HG03558 (cell line): ENCODE results near the gene PTAR1.
A peak's percentile ranks its signal among the peaks of the same experiment; 100 is the strongest.
"Not testable (repeated sequence)": the region's sequence is repeated elsewhere in the genome, so short reads cannot be mapped to it uniquely, and the experiment has no call there.

Experiments
- ATAC-seq: cut with Tn5 transposase; IDR thresholded peaks from one replicate; pipeline ENCODE4 v1.9.1; 2021; ENCODE audit warnings: moderate number of reproducible peaks; ENCODE audit not compliant: unreplicated experiment; ENCODE audit errors: extremely low read depth

The PTAR1 gene

GRCh38 chr9:69759421-69760277, at the start of gene PTAR1:
TSS of gene PTAR1 (minus strand) at chr9:69760011. CDS start at chr9:69759938, 73 bp downstream.
- peak; percentile 83 for ATAC-seq

GRCh38 chr9:69809304-69809863, 49.6 kb upstream of the PTAR1 start:
- no peak for ATAC-seq

- no peak for ATAC-seq
These were observed 46.8 kb upstream of the PTAR1 start for GRCh38 chr9:69806627-69807026.

- no peak for ATAC-seq
These were observed 46.2 kb upstream of the PTAR1 start for GRCh38 chr9:69805962-69806515.

GRCh38 chr9:69801989-69802388, 42.2 kb upstream of the PTAR1 start:
- ATAC-seq = no peak

GRCh38 chr9:69800027-69800426, 40.2 kb upstream of the PTAR1 start:
- ATAC-seq = not testable (repeated sequence)

- not testable (repeated sequence) for ATAC-seq
These were observed 39.7 kb upstream of the PTAR1 start for GRCh38 chr9:69799521-69799920.

GRCh38 chr9:69798744-69799143, 38.9 kb upstream of the PTAR1 start:
- ATAC-seq = no peak

- ATAC-seq = no peak
These were observed 37.9 kb upstream of the PTAR1 start for GRCh38 chr9:69797675-69798074.

GRCh38 chr9:69794356-69794755, 34.5 kb upstream of the PTAR1 start:
- no peak for ATAC-seq

GRCh38 chr9:69785757-69786156, 25.9 kb upstream of the PTAR1 start:
- ATAC-seq = no peak

- ATAC-seq = no peak
These were observed 13.4 kb upstream of the PTAR1 start for GRCh38 chr9:69773258-69773657.

GRCh38 chr9:69771775-69772418, 12.1 kb upstream of the PTAR1 start:
- no peak for ATAC-seq

- no peak for ATAC-seq
These were observed 8.9 kb upstream of the PTAR1 start for GRCh38 chr9:69768716-69769115.

- ATAC-seq = no peak
These were observed 8.3 kb upstream of the PTAR1 start for GRCh38 chr9:69768101-69768500.

GRCh38 chr9:69763862-69764261, 4.1 kb upstream of the PTAR1 start:
- ATAC-seq = not testable (repeated sequence)

- no peak for ATAC-seq
These were observed 2.7 kb upstream of the PTAR1 start for GRCh38 chr9:69762527-69762926.

- ATAC-seq = no peak
These were observed 433 bp upstream of the PTAR1 start for GRCh38 chr9:69760278-69760610.

- no peak for ATAC-seq
These were observed 790 bp downstream of the PTAR1 start for GRCh38 chr9:69759021-69759420.

- no peak for ATAC-seq
These were observed 1.7 kb downstream of the PTAR1 start for GRCh38 chr9:69757996-69758675.

GRCh38 chr9:69755205-69755604, 4.6 kb downstream of the PTAR1 start:
- no peak for ATAC-seq
